Neural progenitor cell (in vitro differentiated cells): ENCODE data around the gene NHLRC1.

ENCODE experiments used
- EZH2 ChIP-seq: fragments of 200-600 bp; sonication (generic); IDR thresholded peaks from 2 replicates; pipeline ENCODE4 v1.6.1; 2017; ENCODE audit warnings: antibody characterized with exemption, mild to moderate bottlenecking, moderate library complexity
- EZH2phosphoT487 ChIP-seq: fragments of 200-600 bp; sonication (generic); IDR thresholded peaks from 2 replicates; pipeline ENCODE4 v1.6.1; 2017; ENCODE audit warnings: antibody characterized with exemption
- TF ChIP-seq, protein P1 (sequence below): fragments of 200-600 bp; sonication (generic); IDR thresholded peaks from 2 replicates; pipeline ENCODE4 v1.5.1; 2017; ENCODE audit warnings: antibody characterized with exemption, mild to moderate bottlenecking

DNA sequence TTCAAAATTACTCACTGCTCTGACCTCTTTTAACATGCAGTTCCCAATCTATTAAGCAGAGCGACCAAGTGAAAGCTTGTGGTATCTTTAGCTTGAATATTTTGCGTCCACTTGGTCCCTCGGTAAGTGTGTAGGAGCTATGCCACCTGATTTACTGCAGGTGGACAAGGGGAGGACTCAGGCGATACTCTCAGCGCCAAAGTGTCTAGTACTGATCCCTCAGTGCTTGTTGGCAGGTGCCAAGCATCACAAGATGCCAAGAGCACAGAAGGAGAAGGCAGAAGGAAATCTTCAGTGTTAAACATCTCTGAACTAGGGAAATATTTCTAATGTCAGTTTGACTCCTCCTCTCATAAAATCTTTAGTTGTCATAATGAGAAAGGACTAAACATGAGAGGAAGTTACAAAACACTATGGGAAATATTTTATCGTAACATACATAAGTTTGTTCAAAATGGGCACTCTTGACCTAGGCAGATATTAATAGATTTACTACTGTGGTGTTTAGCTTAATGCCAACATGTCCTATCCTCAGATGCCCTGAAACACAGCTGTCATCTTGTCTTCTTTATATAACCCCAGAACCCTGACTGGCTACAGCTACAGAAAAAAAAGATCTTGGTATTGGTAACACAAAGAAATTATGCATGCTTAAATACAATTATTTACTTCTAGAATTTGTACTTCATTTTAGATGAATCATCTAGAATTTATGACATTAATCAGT is 19.5 kb downstream of the NHLRC1 start:
- TF ChIP-seq, protein P1, sequence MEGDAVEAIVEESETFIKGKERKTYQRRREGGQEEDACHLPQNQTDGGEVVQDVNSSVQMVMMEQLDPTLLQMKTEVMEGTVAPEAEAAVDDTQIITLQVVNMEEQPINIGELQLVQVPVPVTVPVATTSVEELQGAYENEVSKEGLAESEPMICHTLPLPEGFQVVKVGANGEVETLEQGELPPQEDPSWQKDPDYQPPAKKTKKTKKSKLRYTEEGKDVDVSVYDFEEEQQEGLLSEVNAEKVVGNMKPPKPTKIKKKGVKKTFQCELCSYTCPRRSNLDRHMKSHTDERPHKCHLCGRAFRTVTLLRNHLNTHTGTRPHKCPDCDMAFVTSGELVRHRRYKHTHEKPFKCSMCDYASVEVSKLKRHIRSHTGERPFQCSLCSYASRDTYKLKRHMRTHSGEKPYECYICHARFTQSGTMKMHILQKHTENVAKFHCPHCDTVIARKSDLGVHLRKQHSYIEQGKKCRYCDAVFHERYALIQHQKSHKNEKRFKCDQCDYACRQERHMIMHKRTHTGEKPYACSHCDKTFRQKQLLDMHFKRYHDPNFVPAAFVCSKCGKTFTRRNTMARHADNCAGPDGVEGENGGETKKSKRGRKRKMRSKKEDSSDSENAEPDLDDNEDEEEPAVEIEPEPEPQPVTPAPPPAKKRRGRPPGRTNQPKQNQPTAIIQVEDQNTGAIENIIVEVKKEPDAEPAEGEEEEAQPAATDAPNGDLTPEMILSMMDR: no peak
- TF ChIP-seq EZH2 (no peak), EZH2phosphoT487 (no peak)
